ENCODE measurements around the gene NUP214. TPM values are rescaled to one million over a fixed set of nuclear protein-coding genes. Genes with fewer than 3 reads are reported as not detected.
A peak's percentile ranks its signal among the peaks of the same experiment; 100 is the strongest.

The NUP214 gene
- total and polyA plus RNA-seq, 2 of the 4 experiments (the other 2 are of a cell fraction): 7.9 to 13.4 TPM

DNA sequence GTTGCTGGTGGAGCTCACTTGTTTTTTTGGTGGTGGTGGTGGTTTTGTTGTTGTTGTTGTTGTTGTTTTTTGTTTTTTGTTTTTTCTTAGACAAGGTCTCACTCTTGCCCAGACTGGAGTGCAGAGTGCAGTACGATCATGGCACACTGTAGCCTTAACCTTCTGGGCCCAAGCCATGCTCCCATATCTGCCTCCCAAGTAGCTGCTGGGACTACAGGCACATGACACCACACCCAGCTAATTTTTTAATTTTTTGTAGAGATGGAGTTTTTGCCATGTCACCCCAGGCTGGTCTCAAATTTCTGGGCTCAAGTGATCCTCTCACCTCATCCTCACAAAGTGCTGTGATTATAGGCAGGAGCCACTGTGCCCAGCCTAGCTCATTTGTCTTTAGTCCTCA, 53.5 kb downstream of the NUP214 start:
- H3K4me1 ChIP-seq (ENCODE audit: control insufficient read depth, insufficient read depth, low read length): peaks cover 18% of the 10 kb centered on the region
- dilution Hi-C loops (cut with HindIII; ENCODE audit: low sequenced_read_pairs, unreplicated experiment) (no loop called here), in situ Hi-C loops (cut with MboI; ENCODE audit: low sequenced_read_pairs) (loop anchor here (5.0 kb wide), 1 partner anchor 158 kb away; no protein-coding TSS in a partner anchor), intact Hi-C loops (cut with micrococcal nuclease) (loop anchor here (1.0 to 10.0 kb wide), 5 partner anchors 50 to 256 kb away; no protein-coding TSS in a partner anchor)
- peak overlapping the region; percentile 71; the same call in 1 of the 2 replicates for H3K14ac ChIP-seq (replicated peaks; ENCODE audit: low read depth, low read length)
- H4K5ac ChIP-seq (ENCODE audit: low read depth, low read length): peak overlapping the region; percentile 43; the same call in 1 of the 2 replicates
- peak overlapping the region; percentile 13; the same call in 1 of the 2 replicates for H3K56ac ChIP-seq (ENCODE audit: extremely low read depth, insufficient read depth, low read length)
- DNase-seq (no peak), ATAC-seq (ENCODE audit: low read depth) (no peak)
- ChIA-PET CTCF (interaction anchor here (0.6 to 5.2 kb wide), 8 partner anchors 12 to 158 kb away, joined by 3 to 45 read pairs (median 4); no protein-coding TSS in a partner anchor), POLR2A (ENCODE audit: unreplicated experiment) (no interaction called here)
- no peak overlapping the region for H3K4me3 ChIP-seq (ENCODE audit: insufficient read depth, low read depth, low read length)
- no peaks in the 10 kb centered on the region for H3K9me3 ChIP-seq (ENCODE audit: control insufficient read depth, insufficient read depth, low read length)
- no peak overlapping the region for H2AFZ ChIP-seq (replicated peaks; ENCODE audit: low read length, poor library complexity)
- peak overlapping the region; percentile 88 for H2BK20ac ChIP-seq (ENCODE audit: low read depth, low read length)
- peak overlapping the region; percentile 86 for H2AK5ac ChIP-seq (ENCODE audit: low read depth, low read length)
- peaks cover 3 to 19% of the 10 kb centered on the region in 2 experiments; a peak in 2 of 4 replicates for H3K79me1 ChIP-seq (ENCODE audit: low read depth in 1 of 2, low read length in 2 of 2)
- WGBS, 2 experiments (ENCODE audit: extremely low coverage in 2 of 2, insufficient read length in 1 of 2): no CpG with 5 or more reads among the region's 1 CpG
- H2AK9ac ChIP-seq (replicated peaks; ENCODE audit: low read depth, low read length, poor library complexity): no peak overlapping the region
- H3K36me3 ChIP-seq (ENCODE audit: control insufficient read depth, insufficient read depth, low read length): peaks cover 18% of the 10 kb centered on the region
- H3K9ac ChIP-seq (ENCODE audit: low read depth, low read length): peak overlapping the region; percentile 8; the same call in 1 of the 2 replicates
- peaks cover 19% of the 10 kb centered on the region for H4K20me1 ChIP-seq (ENCODE audit: insufficient read depth, low read length)
- no TSS peak for BruUV-seq (replicated peaks)
- H3K27me3 ChIP-seq (ENCODE audit: control insufficient read depth, insufficient read depth, low read length): no peaks in the 10 kb centered on the region
- H4K8ac ChIP-seq (ENCODE audit: low read depth in 2 of 2, low read length in 2 of 2): peak overlapping the region in 1 of 2 experiments; percentile 69; a peak in 3 of 4 replicates
- H2BK15ac ChIP-seq (ENCODE audit: low read depth, low read length): peak overlapping the region; percentile 55; the same call in 2 of the 3 replicates
- peak overlapping the region; percentile 93 for H3K4ac ChIP-seq (ENCODE audit: low read depth, low read length)
- peaks cover 13% of the 10 kb centered on the region for H3K9me1 ChIP-seq (ENCODE audit: insufficient read depth, low read length)
- peak overlapping the region; percentile 69 for H3K27ac ChIP-seq (ENCODE audit: insufficient read depth, low read length)
- peak overlapping the region; percentile 60 for H2BK120ac ChIP-seq (ENCODE audit: low read depth, low read length)
- peak overlapping the region; percentile 52 for H3K23ac ChIP-seq (ENCODE audit: low read depth, low read length)
- H3K18ac ChIP-seq (ENCODE audit: low read depth, low read length): peak overlapping the region; percentile 76
- H4K91ac ChIP-seq (ENCODE audit: insufficient read depth, low read depth, low read length): peak overlapping the region; percentile 87
- H2BK5ac ChIP-seq (ENCODE audit: low read depth, low read length, poor library complexity, severe bottlenecking): peak overlapping the region; percentile 40
- TF ChIP-seq, protein P1, sequence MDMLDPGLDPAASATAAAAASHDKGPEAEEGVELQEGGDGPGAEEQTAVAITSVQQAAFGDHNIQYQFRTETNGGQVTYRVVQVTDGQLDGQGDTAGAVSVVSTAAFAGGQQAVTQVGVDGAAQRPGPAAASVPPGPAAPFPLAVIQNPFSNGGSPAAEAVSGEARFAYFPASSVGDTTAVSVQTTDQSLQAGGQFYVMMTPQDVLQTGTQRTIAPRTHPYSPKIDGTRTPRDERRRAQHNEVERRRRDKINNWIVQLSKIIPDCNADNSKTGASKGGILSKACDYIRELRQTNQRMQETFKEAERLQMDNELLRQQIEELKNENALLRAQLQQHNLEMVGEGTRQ (IDR thresholded peaks at IDR 0.05; ENCODE audit: low read depth, low read length): no peak
- TF ChIP-seq CEBPB (IDR thresholded peaks at IDR 0.05; ENCODE audit: low read depth, low read length) (no peak), RAD21 (IDR thresholded peaks at IDR 0.05; ENCODE audit: low read length) (no peak), BHLHE40 (IDR thresholded peaks at IDR 0.05; ENCODE audit: low read depth, low read length) (no peak), FOS (IDR thresholded peaks at IDR 0.05; ENCODE audit: low read depth, low read length) (no peak), SMC3 (IDR thresholded peaks at IDR 0.05; ENCODE audit: low read depth, low read length) (no peak), MXI1 (IDR thresholded peaks at IDR 0.05; ENCODE audit: borderline replicate concordance, low read depth, low read length) (no peak), MAFK (IDR thresholded peaks at IDR 0.05; ENCODE audit: low read depth, low read length) (no peak), POLR2A (IDR thresholded peaks at IDR 0.05; ENCODE audit: low read depth, low read length) (no peak), NFE2L2 (IDR thresholded peaks at IDR 0.05; ENCODE audit: low read depth, low read length) (no peak), MAZ (IDR thresholded peaks at IDR 0.05; ENCODE audit: borderline replicate concordance, low read depth, low read length) (no peak), RFX5 (IDR thresholded peaks at IDR 0.05; ENCODE audit: low read depth, low read length) (no peak), RCOR1 (IDR thresholded peaks at IDR 0.05; ENCODE audit: insufficient replicate concordance, low read length) (no peak), CHD1 (IDR thresholded peaks at IDR 0.05; ENCODE audit: low read depth, low read length) (no peak)
- TF ChIP-seq, protein P2, sequence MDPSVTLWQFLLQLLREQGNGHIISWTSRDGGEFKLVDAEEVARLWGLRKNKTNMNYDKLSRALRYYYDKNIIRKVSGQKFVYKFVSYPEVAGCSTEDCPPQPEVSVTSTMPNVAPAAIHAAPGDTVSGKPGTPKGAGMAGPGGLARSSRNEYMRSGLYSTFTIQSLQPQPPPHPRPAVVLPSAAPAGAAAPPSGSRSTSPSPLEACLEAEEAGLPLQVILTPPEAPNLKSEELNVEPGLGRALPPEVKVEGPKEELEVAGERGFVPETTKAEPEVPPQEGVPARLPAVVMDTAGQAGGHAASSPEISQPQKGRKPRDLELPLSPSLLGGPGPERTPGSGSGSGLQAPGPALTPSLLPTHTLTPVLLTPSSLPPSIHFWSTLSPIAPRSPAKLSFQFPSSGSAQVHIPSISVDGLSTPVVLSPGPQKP (IDR thresholded peaks at IDR 0.05; ENCODE audit: borderline replicate concordance, low read depth, low read length): no peak
- TF ChIP-seq, protein P3, sequence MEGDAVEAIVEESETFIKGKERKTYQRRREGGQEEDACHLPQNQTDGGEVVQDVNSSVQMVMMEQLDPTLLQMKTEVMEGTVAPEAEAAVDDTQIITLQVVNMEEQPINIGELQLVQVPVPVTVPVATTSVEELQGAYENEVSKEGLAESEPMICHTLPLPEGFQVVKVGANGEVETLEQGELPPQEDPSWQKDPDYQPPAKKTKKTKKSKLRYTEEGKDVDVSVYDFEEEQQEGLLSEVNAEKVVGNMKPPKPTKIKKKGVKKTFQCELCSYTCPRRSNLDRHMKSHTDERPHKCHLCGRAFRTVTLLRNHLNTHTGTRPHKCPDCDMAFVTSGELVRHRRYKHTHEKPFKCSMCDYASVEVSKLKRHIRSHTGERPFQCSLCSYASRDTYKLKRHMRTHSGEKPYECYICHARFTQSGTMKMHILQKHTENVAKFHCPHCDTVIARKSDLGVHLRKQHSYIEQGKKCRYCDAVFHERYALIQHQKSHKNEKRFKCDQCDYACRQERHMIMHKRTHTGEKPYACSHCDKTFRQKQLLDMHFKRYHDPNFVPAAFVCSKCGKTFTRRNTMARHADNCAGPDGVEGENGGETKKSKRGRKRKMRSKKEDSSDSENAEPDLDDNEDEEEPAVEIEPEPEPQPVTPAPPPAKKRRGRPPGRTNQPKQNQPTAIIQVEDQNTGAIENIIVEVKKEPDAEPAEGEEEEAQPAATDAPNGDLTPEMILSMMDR (conservative IDR thresholded peaks at IDR 0.05; ENCODE audit: low read depth, low read length): no peak
- H3K4me2 ChIP-seq (ENCODE audit: low read depth, low read length): peak overlapping the region; percentile 35; the same call in 1 of the 2 replicates
